GM12874 (cell line): ENCODE results near the gene CCNJL.

Source experiments
- TF ChIP-seq, protein P1 (sequence below): IDR thresholded peaks from 2 replicates; pipeline ENCODE4 v1.5.1; 2011; ENCODE audit warnings: low read depth, mild to moderate bottlenecking, control low read depth, low read length, moderate library complexity; ENCODE audit not compliant: insufficient read depth

CCNJL gene

DNA sequence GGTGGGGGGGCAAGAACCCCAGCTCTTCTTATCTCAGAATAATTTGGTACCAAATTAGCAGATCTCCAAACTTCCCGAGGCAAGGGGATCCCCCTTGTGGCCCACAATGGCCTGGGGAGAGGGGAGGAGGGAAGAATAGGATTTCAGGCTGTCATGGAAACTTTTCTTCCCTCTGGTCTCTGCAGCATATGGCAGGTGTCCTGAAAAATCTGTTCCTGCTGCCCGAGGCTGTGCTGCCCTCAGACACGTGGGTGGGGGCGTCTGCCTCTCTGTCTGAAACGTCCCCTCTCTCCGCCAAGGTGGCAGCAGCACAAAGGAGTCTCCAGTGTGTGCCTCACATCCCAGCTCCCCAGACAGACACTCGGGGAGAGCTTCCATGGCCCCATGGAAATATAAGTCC lies 34.0 kb downstream of the CCNJL start:
- TF ChIP-seq, protein P1, sequence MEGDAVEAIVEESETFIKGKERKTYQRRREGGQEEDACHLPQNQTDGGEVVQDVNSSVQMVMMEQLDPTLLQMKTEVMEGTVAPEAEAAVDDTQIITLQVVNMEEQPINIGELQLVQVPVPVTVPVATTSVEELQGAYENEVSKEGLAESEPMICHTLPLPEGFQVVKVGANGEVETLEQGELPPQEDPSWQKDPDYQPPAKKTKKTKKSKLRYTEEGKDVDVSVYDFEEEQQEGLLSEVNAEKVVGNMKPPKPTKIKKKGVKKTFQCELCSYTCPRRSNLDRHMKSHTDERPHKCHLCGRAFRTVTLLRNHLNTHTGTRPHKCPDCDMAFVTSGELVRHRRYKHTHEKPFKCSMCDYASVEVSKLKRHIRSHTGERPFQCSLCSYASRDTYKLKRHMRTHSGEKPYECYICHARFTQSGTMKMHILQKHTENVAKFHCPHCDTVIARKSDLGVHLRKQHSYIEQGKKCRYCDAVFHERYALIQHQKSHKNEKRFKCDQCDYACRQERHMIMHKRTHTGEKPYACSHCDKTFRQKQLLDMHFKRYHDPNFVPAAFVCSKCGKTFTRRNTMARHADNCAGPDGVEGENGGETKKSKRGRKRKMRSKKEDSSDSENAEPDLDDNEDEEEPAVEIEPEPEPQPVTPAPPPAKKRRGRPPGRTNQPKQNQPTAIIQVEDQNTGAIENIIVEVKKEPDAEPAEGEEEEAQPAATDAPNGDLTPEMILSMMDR = no peak

DNA sequence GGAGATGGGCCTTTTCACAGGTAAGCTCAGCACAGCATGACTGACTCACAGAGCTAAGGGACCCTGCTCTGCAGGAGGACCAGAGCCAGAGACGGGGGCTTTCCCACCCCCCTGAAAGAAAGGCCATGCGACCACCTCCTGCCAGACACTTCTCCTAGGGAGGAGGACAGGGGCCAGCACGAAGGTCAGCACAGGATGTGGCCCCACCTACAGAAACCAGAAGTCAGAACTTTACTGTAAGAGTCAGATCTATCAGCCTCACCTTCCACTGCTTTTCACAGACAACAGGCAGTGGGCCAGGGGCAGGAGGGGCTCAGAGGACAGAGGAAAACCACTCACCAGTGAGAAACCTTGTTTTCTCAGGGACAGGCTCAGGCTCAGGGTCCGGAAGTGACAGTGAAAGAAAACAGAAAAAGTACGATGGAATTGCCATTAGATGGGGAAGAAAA lies 37.9 kb downstream of the CCNJL start:
- TF ChIP-seq, protein P1 = no peak

DNA sequence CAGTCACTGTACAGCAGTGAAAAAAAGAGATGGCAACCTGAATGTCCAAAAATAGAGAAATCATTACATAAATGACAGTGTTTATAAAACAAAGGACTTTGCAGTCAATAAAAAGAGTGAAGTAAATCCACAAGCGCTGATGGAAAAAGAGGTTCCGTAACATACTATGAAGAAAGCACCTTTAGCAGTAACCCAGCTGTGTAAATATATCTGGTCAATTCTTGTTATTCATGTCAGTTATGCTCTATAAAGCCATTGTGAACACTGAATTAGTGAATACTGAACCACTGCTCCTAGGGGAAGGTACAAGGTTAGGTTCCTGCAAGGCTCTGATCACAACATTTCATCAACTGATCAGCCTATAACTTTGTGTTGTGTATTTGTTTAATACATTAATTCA lies 39.5 kb downstream of the CCNJL start:
- TF ChIP-seq, protein P1 = no peak

DNA sequence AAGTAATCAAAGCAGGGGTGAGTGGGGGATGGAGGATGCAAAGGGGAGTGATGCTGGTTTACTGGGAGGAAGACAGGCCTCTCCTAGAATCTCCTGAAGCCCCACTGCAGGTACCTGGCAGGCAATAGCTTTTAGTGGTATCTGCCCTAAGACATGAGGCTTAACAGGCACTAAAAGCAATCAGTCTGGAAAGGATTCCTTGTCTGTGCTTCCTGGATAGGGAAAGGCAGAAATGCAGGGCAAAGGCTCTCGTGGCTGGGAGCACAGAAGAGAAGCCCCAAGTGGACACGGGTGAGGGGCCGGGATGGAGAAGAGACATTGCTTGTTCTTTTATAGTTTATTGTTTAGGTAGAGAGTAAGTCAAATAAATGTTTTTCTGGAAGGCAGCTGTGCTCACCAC lies 40.1 kb downstream of the CCNJL start:
- TF ChIP-seq, protein P1 = no peak

DNA sequence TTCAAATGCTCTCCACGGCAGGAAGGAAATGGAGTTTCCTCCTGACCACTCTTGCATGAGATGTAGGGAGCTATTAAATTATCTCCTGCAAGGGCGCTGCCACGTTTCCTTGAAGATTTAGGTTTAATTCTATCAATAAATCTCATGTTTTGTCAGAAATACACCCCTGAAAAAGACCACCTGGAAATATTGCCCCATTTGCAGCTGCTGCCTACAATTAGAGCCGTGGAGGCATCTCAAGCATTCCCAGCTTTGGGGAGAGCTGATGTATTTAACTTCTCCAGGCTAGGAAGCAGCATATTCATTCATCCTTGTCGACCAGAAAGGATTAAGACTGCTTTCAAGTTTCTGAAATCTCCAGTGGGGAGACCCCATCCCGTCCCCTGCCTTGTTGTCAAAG lies 40.5 kb downstream of the CCNJL start:
- TF ChIP-seq, protein P1 = no peak

DNA sequence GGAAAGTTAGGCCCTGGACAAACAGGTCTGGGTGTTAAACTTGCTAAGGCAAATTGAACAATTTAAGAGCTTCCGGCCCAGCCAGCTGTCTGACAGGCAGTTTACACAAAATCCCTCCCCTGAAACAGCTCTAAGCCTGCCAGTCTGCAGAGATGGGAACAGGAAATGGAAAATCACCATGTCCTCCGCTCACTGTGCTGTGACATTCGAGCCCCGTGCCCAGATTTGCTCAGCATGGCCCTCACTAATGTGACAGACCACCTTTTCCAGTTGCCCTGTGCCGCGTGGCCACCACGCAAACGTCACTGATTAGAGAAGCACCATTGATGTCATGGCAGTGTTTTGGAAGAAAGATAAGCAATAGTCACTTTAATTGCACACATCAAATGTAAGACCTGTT lies 41.0 kb downstream of the CCNJL start:
- TF ChIP-seq, protein P1 = no peak

DNA sequence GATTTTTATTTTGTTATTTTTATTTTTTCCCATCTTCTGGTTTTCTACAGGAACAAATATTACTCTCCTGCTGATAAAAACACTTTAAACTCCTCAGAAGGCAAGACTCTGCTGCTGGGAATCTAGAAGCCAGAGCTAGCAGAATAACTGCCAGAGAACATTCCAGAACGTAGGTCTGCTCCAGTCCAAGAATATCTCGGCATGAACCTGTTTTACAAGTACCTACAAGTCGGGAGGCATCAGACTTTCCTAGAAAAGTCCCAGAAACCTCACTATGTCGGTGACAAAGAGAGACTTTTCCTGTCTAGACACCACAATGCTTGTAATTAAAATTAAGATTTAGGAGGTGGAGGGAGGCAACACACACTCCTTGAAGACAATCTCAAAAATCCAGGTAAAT lies 41.7 kb downstream of the CCNJL start:
- TF ChIP-seq, protein P1 = no peak

DNA sequence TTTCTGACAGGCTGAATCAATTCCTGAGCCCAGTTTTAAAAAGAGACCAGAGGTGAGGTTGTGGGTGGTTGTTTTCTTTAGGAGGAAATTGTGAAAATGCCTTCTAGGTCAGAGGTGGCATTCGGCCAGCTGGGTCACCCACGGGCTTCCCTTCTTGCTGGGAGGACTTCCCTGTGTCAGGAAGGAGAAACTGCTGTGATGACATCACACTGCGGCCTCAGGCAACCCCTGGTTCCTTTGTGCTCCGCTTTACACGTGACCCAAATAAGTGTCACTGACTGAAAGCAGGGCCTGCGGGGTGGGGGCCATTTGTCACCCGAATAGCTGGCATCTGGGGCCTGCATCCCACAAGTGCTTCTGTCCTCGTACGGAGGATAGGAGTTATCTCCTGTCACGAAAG lies 43.3 kb downstream of the CCNJL start:
- TF ChIP-seq, protein P1 = no peak
